ENCODE results near the gene PORCN. TPM values are rescaled to one million over a fixed set of nuclear protein-coding genes. Genes with fewer than 3 reads are reported as not detected.
A peak's percentile ranks its signal among the peaks of the same experiment; 100 is the strongest.

PORCN gene
- total and polyA plus RNA-seq, 2 of the 13 experiments (the other 11 are each of a cell fraction or from before 2014, with no cell fraction given), result 3.9 to 5.8 TPM

DNA sequence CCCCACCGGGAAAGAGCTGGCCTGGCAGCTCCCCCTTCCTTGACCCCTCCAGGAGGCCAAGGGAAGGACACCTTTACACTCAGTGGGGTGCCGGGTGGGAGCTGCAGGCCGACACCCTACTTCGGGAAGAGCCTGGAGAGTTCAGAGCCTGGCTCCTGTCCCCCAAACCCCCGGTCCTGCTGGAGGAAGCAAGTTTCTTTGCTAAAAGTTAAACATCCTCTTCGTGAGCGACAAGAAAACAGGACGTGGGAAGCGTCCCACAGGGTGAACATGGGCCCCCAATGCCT is 35.1 kb upstream of the PORCN start (continued):
- TF ChIP-seq ZNF572 (CRISPR knock-in tag; IDR thresholded peaks at IDR 0.05) (no peak), ZNF232 (CRISPR knock-in tag; IDR thresholded peaks at IDR 0.05; ENCODE audit: borderline replicate concordance) (no peak)

DNA sequence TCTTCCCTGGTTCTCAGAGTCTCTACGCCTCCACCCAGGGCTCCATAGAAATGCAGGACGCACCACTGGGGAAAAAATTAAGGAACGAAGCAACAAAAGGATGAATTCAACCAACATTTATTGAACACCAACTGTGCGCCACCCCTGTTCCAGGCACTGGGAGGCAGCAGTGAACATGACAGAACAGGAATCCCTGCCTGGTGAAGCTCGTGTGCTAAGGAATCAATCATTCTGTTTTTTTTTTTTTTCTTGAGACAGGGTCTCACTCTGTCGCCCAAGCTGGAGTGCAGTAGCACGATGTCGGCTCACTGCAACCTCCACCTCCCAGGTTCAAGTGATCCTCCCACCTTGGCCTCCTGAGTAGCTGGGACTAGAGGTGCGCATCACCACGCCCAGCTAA is 34.7 kb upstream of the PORCN start:
- H2AFZ ChIP-seq (ENCODE audit: low read length), result no peak overlapping the region
- H3K4me1 ChIP-seq (ENCODE audit: insufficient read depth, low read length), result peaks cover 62% of the 10 kb centered on the region
- in situ Hi-C loops (cut with HindIII; ENCODE audit: extremely low pct_ligation_motif_present, low pct_unique_long_range_greater_than_20kb), result no loop called here
- H3K27me3 ChIP-seq (ENCODE audit: control insufficient read depth in 1 of 2, insufficient read depth in 2 of 2, low read length in 2 of 2), result no peaks in the 10 kb centered on the region; a peak in 1 of 5 replicates
- no peaks in the 10 kb centered on the region for H4K20me1 ChIP-seq (ENCODE audit: insufficient read depth, low read length)
- ATAC-seq (no peak), DNase-seq (ENCODE audit: low spot score) (no peak), FAIRE-seq (peak; percentile 37)
- no peaks in the 10 kb centered on the region for H3K9me3 ChIP-seq (ENCODE audit: low read length)
- H3K36me3 ChIP-seq (replicated peaks in 1 of 2; ENCODE audit: control insufficient read depth in 1 of 2, insufficient read depth in 2 of 2, low read length in 2 of 2), result peaks cover 0 to 1% of the 10 kb centered on the region in 2 experiments; a peak in 1 of 5 replicates
- no TSS peak for BruUV-seq (replicated peaks)
- TF ChIP-seq SUZ12 (IDR thresholded peaks at IDR 0.05; ENCODE audit: low read depth, low read length) (no peak), STAG1 (CRISPR knock-in tag; IDR thresholded peaks at IDR 0.05) (peak; percentile 39), SMC3 (IDR thresholded peaks at IDR 0.05; ENCODE audit: low read length) (peak; percentile 36; the same call in 1 of the 2 replicates), FOXA1 (IDR thresholded peaks at IDR 0.05) (no peak), FOXA1 (CRISPR knock-in tag; IDR thresholded peaks at IDR 0.05) (no peak), PAWR (CRISPR knock-in tag; IDR thresholded peaks at IDR 0.05; ENCODE audit: borderline replicate concordance) (no peak)
- TF ChIP-seq, protein P1, sequence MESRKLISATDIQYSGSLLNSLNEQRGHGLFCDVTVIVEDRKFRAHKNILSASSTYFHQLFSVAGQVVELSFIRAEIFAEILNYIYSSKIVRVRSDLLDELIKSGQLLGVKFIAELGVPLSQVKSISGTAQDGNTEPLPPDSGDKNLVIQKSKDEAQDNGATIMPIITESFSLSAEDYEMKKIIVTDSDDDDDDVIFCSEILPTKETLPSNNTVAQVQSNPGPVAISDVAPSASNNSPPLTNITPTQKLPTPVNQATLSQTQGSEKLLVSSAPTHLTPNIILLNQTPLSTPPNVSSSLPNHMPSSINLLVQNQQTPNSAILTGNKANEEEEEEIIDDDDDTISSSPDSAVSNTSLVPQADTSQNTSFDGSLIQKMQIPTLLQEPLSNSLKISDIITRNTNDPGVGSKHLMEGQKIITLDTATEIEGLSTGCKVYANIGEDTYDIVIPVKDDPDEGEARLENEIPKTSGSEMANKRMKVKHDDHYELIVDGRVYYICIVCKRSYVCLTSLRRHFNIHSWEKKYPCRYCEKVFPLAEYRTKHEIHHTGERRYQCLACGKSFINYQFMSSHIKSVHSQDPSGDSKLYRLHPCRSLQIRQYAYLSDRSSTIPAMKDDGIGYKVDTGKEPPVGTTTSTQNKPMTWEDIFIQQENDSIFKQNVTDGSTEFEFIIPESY (CRISPR knock-in tag; IDR thresholded peaks at IDR 0.05), result peak; percentile 87
- TF ChIP-seq, protein P2, sequence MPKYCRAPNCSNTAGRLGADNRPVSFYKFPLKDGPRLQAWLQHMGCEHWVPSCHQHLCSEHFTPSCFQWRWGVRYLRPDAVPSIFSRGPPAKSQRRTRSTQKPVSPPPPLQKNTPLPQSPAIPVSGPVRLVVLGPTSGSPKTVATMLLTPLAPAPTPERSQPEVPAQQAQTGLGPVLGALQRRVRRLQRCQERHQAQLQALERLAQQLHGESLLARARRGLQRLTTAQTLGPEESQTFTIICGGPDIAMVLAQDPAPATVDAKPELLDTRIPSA (CRISPR knock-in tag; IDR thresholded peaks at IDR 0.05; ENCODE audit: borderline replicate concordance), result no peak
- TF ChIP-seq, protein P3, sequence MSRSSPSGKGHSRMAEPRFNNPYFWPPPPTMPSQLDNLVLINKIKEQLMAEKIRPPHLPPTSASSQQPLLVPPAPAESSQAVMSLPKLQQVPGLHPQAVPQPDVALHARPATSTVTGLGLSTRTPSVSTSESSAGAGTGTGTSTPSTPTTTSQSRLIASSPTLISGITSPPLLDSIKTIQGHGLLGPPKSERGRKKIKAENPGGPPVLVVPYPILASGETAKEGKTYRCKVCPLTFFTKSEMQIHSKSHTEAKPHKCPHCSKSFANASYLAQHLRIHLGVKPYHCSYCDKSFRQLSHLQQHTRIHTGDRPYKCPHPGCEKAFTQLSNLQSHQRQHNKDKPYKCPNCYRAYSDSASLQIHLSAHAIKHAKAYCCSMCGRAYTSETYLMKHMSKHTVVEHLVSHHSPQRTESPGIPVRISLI (CRISPR knock-in tag; IDR thresholded peaks at IDR 0.05; ENCODE audit: borderline replicate concordance), result 0 out of 2 replicates have a peak, but pooled peaks have one; percentile 34
- TF ChIP-seq, protein P4, sequence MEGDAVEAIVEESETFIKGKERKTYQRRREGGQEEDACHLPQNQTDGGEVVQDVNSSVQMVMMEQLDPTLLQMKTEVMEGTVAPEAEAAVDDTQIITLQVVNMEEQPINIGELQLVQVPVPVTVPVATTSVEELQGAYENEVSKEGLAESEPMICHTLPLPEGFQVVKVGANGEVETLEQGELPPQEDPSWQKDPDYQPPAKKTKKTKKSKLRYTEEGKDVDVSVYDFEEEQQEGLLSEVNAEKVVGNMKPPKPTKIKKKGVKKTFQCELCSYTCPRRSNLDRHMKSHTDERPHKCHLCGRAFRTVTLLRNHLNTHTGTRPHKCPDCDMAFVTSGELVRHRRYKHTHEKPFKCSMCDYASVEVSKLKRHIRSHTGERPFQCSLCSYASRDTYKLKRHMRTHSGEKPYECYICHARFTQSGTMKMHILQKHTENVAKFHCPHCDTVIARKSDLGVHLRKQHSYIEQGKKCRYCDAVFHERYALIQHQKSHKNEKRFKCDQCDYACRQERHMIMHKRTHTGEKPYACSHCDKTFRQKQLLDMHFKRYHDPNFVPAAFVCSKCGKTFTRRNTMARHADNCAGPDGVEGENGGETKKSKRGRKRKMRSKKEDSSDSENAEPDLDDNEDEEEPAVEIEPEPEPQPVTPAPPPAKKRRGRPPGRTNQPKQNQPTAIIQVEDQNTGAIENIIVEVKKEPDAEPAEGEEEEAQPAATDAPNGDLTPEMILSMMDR (CRISPR knock-in tag; IDR thresholded peaks at IDR 0.05), result peak; percentile 40
- intact Hi-C loops (cut with micrococcal nuclease; ENCODE audit: unreplicated experiment), result loop anchor here (5.0 to 10.0 kb wide), 2 partner anchors 33 to 61 kb away; partner anchors contain the start of genes PORCN and TBC1D25
- H3K4me3 ChIP-seq (replicated peaks in 1 of 3; ENCODE audit: insufficient read depth in 1 of 3, low read depth in 2 of 3, low read length in 3 of 3), result no peak overlapping the region
- no peak overlapping the region for H3K9ac ChIP-seq (ENCODE audit: insufficient read depth, low read depth, low read length)
- H3K4me2 ChIP-seq (ENCODE audit: low read depth, low read length), result no peak overlapping the region
- H3K79me2 ChIP-seq (ENCODE audit: insufficient read depth, low read length), result peaks cover 19% of the 10 kb centered on the region
- POLR2A ChIA-PET, result interaction anchor here (1.1 to 1.7 kb wide), 2 partner anchors 48 to 49 kb away, joined by 3 to 4 read pairs; partner anchors contain the start of gene EBP
- CTCF ChIA-PET (ENCODE audit: low intra/inter-chr PET ratio, low total read pairs), result interaction anchor here (1.8 kb wide), 1 partner anchor 20 kb away, joined by 4 read pairs; no protein-coding TSS in a partner anchor
- WGBS (ENCODE audit: low lambda C conversion rate), result 58% methylated on average over 6 of the region's 10 CpGs
- H3K27ac ChIP-seq (ENCODE audit: extremely low read length, insufficient read depth, low read length), result no peak overlapping the region

Data from HepG2 (cell line).